ENCODE measurements around the gene MEGF6.
"Not testable (repeated sequence)": the region's sequence is repeated elsewhere in the genome, so short reads cannot be mapped to it uniquely, and the experiment has no call there.

The MEGF6 gene

DNA sequence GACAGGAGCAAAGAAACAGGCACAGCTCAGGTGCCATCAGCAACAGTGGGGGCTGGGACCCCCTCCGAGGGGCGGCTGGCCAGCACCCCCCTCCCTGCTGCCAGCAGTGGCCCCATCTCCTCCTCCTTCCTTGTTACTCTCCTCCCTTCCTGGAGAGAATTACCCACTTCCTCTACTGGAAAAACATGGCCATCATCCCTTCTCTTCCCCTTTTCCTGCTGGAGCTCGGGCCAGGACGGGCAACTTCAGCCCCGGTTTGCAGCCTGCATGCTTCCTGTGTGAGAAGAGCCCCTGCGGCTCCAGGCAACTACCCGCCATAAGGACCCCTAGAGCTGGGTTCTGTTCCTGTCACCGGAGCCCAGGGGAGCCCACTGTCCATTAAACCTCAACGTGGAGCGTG, 17.6 kb downstream of the MEGF6 start:
- no peak for TF ChIP-seq POLR2A (IDR thresholded peaks at IDR 0.05; ENCODE audit: low read depth, low read length)
- FAIRE-seq (no peak), DNase-seq (ENCODE audit: insufficient read length, low spot score) (no peak)

DNA sequence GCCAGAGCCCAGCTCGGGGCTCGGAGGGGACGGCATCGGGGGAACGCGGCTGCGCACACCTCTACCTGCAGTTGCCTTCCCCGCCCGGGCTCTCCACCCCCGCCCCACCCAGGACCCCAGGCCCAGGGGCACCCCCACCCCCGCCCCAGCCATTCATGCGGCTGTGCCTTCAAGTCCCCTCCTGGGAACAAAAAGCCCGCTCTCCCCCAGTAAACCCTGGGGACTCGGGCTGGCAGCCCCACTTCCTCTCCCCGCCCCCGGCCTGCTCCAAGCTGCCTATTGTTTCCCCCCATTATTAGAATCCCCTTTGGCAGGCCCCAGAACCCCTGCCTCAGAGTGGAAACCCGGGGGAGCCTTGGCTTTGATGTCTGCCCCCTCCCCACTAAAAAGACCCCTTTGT, 18.0 kb downstream of the MEGF6 start:
- TF ChIP-seq POLR2A (IDR thresholded peaks at IDR 0.05; ENCODE audit: low read depth, low read length) = no peak
- FAIRE-seq = no peak

DNA sequence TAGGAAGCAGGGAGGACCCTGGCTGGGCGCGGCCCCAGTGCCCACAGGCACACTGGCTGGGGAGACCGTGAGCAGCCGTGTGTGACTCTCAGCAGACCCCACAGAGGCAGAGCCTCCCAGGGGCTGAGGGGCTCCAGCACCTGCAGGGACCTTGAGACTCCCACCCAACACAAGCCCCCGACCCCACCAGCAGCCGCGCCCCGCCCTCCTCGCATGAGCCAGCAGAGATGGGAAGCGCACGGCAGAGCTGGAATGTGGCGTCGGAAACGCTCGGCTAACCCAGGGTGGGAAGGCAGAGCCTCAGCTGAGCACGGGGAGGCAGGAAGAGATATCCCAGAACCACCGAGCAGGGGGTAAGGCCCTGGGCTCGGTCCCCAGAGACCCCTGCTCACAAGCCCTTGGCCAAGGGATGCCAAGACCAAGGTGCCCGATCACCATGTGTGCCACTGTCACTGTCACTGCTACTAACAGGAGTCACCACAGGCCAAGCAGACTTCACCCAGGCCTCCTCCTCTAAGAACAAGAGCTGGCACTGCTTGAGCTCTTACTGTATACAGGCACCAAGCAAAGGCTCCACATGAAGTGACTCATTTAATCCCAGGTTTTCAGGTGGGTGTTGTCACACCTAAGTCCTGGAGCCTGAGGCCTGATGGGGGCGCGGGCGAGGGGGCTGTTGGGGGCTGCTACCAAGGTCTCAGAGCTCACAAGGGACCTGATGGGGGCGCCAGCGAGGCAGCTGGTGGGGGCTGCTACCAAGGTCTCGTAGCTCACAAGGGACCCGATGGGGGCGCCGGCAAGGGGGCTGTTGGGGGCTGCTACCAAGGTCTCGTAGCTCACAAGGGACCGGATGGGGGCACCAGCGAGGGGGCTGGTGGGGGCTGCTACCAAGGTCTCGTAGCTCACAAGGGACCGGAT, 20.1 kb downstream of the MEGF6 start:
- DNase-seq (ENCODE audit: insufficient read length, low spot score) (no peak), FAIRE-seq (no peak)
- TF ChIP-seq POLR2A (IDR thresholded peaks at IDR 0.05; ENCODE audit: low read depth, low read length) = no peak

More for the DNA sequence above, 18.0 kb downstream of the MEGF6 start:
- DNase-seq (ENCODE audit: insufficient read length, low spot score) = no peak

DNA sequence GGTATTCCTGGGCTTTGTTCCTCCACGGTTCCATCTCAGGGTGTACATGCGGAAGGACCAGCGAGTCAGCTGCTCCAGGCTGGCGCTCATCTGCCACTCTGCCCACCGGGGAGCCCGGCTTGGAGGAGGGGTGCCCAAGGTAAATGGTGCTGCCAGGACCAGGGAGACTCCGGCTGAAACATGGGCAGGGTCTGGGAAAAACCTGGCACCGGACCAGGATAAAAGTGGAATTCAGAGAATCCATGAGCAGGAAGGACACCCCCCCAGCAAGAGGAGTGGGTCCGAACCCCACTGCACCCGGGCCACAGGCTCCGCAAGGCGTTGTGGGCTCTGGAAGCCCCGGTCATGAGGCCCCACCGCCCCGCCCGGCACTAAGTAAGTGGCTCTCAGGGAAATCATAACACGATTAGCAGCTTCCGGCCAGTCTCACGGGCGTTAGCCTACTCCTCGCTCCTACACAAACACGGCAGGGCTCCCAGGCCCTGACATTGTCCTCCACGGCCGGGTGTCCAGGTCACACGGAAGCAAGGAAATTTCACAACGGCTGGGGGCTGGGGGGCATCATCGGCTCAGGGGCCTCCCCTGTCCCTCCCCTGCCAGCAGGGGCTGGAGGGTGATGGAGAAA, 21.1 kb downstream of the MEGF6 start:
- FAIRE-seq = no peak
- no peak for TF ChIP-seq POLR2A (IDR thresholded peaks at IDR 0.05; ENCODE audit: low read depth, low read length)

DNA sequence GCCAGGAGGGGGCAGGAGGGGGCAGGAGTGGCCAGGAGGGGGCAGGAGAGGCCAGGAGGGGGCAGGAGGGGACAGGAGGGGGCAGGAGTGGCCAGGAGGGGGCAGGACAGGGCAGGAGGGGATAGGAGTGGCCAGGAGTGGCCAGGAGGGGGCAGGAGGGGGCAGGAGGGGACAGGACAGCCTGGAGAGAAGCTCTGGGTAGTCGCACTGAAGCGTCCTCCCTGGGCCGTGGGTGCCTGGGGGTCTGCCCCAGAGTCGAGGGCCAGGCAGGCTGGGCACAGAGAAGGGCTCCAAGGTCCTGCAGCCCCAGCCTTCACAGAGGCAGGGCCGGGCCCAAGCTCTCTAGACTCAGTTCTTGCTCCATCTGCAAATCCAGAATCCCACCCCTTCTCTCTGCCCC, 22.9 kb downstream of the MEGF6 start:
- no peak for TF ChIP-seq POLR2A (IDR thresholded peaks at IDR 0.05; ENCODE audit: low read depth, low read length)
- no peak for FAIRE-seq

More for the DNA sequence above, 21.1 kb downstream of the MEGF6 start:
- DNase-seq (ENCODE audit: insufficient read length, low spot score) = no peak

DNA sequence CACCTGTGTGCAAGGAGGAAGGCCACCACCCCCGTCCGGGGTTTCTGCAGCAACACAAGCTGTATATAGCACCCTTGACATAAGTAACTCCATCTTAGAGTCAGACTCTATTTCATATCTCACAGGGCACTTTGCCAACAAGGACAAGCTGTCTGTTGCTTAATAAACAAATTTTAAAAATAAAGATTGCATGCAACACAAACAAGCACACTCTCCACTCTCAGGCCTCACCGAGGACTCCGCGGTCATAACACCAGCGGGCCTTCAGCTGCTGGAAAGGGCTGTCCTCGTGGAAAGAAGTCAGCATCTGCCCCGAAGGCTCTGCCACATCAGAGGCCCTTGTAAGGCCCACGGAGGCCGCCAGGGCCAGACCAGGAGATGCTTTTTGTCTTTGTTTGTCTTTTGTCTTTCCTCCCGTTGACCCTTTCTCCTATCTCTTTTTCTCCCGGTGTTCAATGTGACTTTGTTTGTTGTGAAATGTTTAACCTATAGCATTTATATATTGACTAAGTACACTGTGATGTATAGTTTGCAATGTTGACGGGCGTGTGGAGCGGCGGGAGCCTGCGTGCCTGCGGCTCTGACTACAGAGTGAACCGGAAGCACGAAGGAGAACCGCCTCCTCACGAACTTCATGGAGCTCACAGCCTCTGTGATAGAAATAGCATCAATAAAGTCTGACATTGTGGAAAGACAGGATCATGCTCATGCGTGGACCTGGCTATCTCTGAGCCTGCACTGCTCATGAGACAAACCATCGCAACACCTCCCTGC, 24.1 kb downstream of the MEGF6 start:
- no peak for TF ChIP-seq POLR2A (IDR thresholded peaks at IDR 0.05; ENCODE audit: low read depth, low read length)
- no peak for FAIRE-seq
- DNase-seq (ENCODE audit: insufficient read length, low spot score) = no peak

More for the DNA sequence above, 22.9 kb downstream of the MEGF6 start:
- DNase-seq (ENCODE audit: insufficient read length, low spot score) = no peak

DNA sequence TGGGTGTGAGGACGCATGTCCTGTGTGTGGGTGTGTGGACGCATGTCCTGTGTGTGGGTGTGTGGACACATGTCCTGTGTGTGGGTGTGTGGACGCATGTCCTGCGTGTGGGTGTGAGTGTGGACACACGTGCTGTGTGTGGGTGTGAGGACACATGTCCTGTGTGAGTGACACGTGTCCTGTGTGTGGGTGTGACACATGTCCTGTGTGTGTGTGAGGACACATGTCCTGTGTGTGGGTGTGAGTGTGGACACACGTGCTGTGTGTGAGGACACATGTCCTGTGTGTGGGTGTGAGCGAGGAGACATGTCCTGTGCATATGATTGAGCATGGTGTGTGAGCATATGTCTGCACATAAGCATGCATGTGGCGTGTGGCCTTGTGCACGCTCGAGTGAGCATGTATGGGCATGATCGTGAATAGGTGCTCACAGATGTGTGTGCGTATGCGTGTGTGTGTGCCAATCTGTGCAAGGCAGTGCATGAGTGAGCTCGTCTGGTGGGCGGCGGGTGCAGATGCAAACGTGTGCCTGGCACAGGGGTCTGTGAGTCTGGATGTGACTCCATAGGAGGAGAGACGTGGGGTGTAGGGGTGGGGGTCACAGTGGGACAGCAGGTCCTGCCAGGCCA, 25.3 kb downstream of the MEGF6 start:
- no peak for TF ChIP-seq POLR2A (IDR thresholded peaks at IDR 0.05; ENCODE audit: low read depth, low read length)
- no peak for DNase-seq (ENCODE audit: insufficient read length, low spot score)
- FAIRE-seq = no peak

DNA sequence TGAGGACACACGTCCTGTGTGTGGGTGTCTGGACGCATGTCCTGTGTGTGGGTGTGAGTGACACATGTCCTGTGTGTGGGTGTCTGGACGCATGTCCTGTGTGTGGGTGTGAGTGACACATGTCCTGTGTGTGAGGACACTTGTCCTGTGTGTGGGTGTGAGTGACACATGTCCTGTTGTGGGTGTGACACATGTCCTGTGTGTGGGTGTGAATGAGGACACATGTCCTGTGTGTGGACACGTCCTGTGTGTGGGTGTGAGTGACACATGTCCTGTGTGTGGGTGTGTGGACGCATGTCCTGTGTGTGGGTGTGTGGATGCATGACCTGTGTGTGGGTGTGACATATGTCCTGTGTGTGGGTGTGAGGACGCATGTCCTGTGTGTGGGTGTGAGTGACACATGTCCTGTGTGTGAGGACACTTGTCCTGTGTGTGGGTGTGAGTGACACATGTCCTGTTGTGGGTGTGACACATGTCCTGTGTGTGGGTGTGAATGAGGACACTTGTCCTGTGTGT, 25.9 kb downstream of the MEGF6 start:
- FAIRE-seq; DNase-seq (ENCODE audit: insufficient read length, low spot score): not testable (repeated sequence)

DNA sequence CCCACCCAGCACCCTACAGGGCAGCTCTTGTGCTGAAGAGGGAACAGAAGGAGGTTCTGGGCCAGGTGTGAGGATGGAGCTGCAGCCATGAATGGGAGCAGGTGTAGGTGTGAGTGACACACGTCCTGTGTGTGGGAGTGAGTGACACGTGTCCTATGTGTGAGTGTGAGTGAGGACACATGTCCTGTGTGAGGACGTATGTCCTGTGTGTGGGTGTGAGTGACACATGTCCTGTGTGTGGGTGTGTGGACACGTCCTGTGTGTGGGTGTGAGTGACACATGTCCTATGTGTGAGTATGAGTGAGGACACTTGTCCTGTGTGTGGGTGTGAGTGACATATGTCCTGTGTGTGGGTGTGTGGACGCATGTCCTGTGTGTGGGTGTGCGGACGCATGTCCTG, 26.4 kb downstream of the MEGF6 start:
- DNase-seq (ENCODE audit: insufficient read length, low spot score) = no peak
- TF ChIP-seq POLR2A (IDR thresholded peaks at IDR 0.05; ENCODE audit: low read depth, low read length) = no peak
- no peak for FAIRE-seq

DNA sequence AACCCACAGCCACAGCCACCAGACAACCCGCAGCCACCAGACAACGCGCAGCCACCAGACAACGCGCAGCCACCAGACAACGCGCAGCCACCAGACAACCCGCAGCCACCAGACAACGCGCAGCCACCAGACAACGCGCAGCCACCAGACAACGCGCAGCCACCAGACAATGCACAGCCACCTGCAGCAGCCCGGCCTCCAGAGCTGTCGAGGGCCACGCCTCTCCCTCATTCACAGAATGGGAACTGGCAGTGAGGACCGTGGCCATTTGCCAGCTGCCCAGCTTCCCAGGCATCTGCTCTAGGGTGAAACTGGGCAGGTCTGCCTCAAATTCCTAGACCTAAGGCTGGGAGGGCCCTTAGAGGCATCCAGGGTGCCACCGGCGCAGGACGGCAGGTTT, 27.6 kb downstream of the MEGF6 start:
- DNase-seq (ENCODE audit: insufficient read length, low spot score); FAIRE-seq: not testable (repeated sequence)

DNA sequence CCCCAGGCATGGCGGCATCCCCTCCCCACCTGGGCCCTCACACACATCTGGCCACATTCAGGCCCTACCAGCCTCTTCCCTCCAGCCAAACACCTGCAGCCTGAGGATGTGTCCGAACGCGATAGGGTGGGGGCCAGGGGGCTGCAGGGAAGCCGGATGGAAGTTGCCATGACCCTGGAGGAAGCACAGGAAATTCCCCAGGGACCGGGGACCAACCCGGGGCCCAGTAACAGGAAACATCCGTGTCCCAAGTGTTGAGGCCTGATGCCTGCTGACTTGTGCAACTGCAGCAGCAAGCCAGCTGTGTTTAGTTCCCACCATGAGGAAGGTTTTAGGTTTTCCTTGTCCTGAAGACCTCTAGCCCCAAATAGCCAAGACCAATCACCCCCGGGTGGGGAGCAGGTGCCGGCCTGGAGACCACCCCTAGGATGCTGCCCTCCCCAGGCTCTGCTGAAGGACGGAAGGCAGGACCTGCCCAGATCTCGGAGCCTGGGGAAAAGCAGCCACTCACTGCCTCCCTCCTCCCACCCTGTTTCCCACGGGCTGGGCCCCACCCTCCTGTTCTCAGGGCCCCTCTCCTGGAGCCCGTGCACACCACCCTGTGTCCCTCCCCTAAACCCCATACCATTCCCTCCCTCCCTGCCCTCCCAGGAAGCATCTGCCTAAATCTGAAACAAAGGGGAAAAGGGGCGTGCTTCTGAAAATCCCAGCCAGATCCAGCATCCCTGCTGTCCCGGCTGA, 29.8 kb downstream of the MEGF6 start:
- TF ChIP-seq POLR2A (IDR thresholded peaks at IDR 0.05; ENCODE audit: low read depth, low read length) = no peak
- DNase-seq (ENCODE audit: insufficient read length, low spot score) (no peak), FAIRE-seq (no peak)

DNA sequence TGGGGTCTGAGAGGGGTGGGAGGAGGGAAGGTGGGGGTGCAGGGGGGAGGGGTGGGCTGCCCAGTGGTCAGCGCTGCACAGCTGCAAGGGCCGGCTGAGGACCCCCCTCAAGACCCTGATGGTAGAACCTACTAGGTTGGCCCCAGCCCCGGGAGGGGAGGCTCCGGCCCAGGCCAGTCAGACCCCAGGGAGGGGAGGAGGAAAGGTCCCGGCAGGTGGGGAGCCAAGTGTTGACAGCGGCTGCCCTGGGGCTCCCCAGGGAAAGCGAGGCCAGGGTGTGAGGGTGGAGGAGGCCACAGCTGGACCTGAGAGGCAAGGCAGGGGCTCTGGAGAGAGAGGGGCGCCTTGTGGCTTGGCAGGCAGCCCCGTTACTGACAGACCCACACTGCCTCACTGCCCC, 31.1 kb downstream of the MEGF6 start:
- TF ChIP-seq POLR2A (IDR thresholded peaks at IDR 0.05; ENCODE audit: low read depth, low read length) = no peak
- no peak for DNase-seq (ENCODE audit: insufficient read length, low spot score)
- no peak for FAIRE-seq

DNA sequence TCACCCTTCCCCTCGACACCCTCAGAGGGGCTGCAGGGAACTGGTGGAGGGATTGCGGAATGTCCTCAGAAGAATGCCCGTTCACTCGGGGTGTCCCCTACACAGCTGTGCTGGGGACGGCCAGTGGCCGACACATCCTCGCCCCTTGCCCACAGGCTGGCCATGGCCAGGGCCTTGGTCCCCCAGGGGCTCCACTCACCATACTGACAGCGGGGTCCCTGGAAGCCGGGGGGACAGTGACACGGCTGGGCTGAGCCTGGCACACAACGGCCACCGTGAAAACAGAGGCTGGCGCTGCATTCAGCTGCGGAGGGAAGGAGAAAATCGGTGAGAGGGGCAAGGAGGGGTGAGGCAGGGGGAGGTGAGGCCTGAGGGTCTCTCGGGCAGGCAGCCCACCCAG, 31.7 kb downstream of the MEGF6 start:
- no peak for FAIRE-seq
- no peak for DNase-seq (ENCODE audit: insufficient read length, low spot score)

More for the DNA sequence above, 31.7 kb downstream of the MEGF6 start:
- TF ChIP-seq POLR2A (IDR thresholded peaks at IDR 0.05; ENCODE audit: low read depth, low read length) = no peak

All from H54 (cell line).